HepG2 (cell line): Measurements from ENCODE around the gene QRSL1. TPM values are rescaled to one million over a fixed set of nuclear protein-coding genes. Genes with fewer than 3 reads are reported as not detected.

Experiments used
- ARNTL ChIP-seq: sonication (generic); formaldehyde crosslinking; IDR thresholded peaks from 2 replicates; pipeline ENCODE4 v1.4.0; 2020; ENCODE audit warnings: mild to moderate bottlenecking, missing genetic modification reagents
- HMGXB4 ChIP-seq, 2 experiments: sonication (generic) in 1 of 2; formaldehyde crosslinking in 1 of 2; IDR thresholded peaks; 2 replicates each; pipeline versions ENCODE4 v1.4.0 to v1.6.1; 2018 to 2020; ENCODE audit warnings: missing genetic modification reagents in 2 of 2, borderline replicate concordance in 1 of 2, low read depth in 1 of 2, mild to moderate bottlenecking in 1 of 2, missing biosample characterization in 1 of 2
- HOXA3 ChIP-seq: sonication (generic); formaldehyde crosslinking; IDR thresholded peaks from 2 replicates; pipeline ENCODE4 v1.5.0; 2020; ENCODE audit warnings: missing genetic modification reagents
- JUND ChIP-seq: sonication (generic); formaldehyde crosslinking; IDR thresholded peaks from 2 replicates; pipeline ENCODE4 v1.8.0; 2022; ENCODE audit warnings: mild to moderate bottlenecking, missing genetic modification reagents
- MAF1 ChIP-seq: sonication (generic); formaldehyde crosslinking; IDR thresholded peaks from 2 replicates; pipeline ENCODE4 v1.5.0; 2020; ENCODE audit warnings: missing genetic modification reagents, borderline replicate concordance
- MYC ChIP-seq: sonication (generic); formaldehyde crosslinking; IDR thresholded peaks from 2 replicates; pipeline ENCODE4 v1.9.0; 2021; ENCODE audit warnings: missing genetic modification reagents, borderline replicate concordance
- PHF20 ChIP-seq: sonication (generic); formaldehyde crosslinking; IDR thresholded peaks from 2 replicates; pipeline ENCODE4 v1.5.0; 2020; ENCODE audit warnings: mild to moderate bottlenecking, missing genetic modification reagents
- RFXANK ChIP-seq: IDR thresholded peaks from 2 replicates; pipeline ENCODE4 v1.6.1; 2016
- RFXAP ChIP-seq: sonication (generic); formaldehyde crosslinking; IDR thresholded peaks from 2 replicates; pipeline ENCODE4 v1.4.0; 2020; ENCODE audit warnings: missing genetic modification reagents, borderline replicate concordance
- SP1 ChIP-seq, 2 experiments: fragments of 450-650 bp in 1 of 2; sonication (generic) in 1 of 2; formaldehyde crosslinking in 1 of 2; IDR thresholded peaks; 2 replicates each; pipeline versions ENCODE4 v1.4.0 to v1.6.1; 2016 to 2020; ENCODE audit warnings: missing genetic modification reagents in 1 of 2
- THRA ChIP-seq: sonication (generic); formaldehyde crosslinking; IDR thresholded peaks from 2 replicates; pipeline ENCODE4 v1.4.0; 2020; ENCODE audit warnings: missing genetic modification reagents, borderline replicate concordance
- YEATS2 ChIP-seq: sonication (generic); formaldehyde crosslinking; IDR thresholded peaks from 2 replicates; pipeline ENCODE4 v1.4.0; 2020; ENCODE audit warnings: missing genetic modification reagents, borderline replicate concordance
- ZNF263 ChIP-seq: sonication (generic); formaldehyde crosslinking; IDR thresholded peaks from 2 replicates; pipeline ENCODE4 v1.4.0; 2020; ENCODE audit warnings: missing genetic modification reagents
- ZNF317 ChIP-seq: sonication (generic); formaldehyde crosslinking; IDR thresholded peaks from 2 replicates; pipeline ENCODE4 v1.5.0; 2020; ENCODE audit warnings: mild to moderate bottlenecking, missing genetic modification reagents
- ZNF619 ChIP-seq: sonication (generic); formaldehyde crosslinking; IDR thresholded peaks from 2 replicates; pipeline ENCODE4 v1.4.0; 2020; ENCODE audit warnings: mild to moderate bottlenecking, missing genetic modification reagents
- ZNF7 ChIP-seq: IDR thresholded peaks from 2 replicates; pipeline ENCODE4 v1.6.1; 2016; ENCODE audit warnings: missing biosample characterization, missing genetic modification reagents
- ZNF768 ChIP-seq: sonication (generic); formaldehyde crosslinking; IDR thresholded peaks from 2 replicates; pipeline ENCODE4 v1.4.0; 2020; ENCODE audit warnings: missing genetic modification reagents
- ZSCAN20 ChIP-seq: sonication (generic); formaldehyde crosslinking; IDR thresholded peaks from 2 replicates; pipeline ENCODE4 v1.4.0; 2020; ENCODE audit warnings: missing genetic modification reagents, mild to moderate bottlenecking, borderline replicate concordance
- polyA plus RNA-seq, 8 experiments: library from polyadenylated mRNA; depleted of rRNA in 3 of 8; stranded (reverse) in 7 of 8; unstranded in 1 of 8; fragments of >200 nt; fragmentation: Illumina TruSeq in 4 of 8; extraction: Trizol in 4 of 8; gene quantifications; 2 replicates each; pipeline versions ENCODE4 v1.2.1 to v1.2.3, GENCODE V29; 2011 to 2016; ENCODE audit warnings: low read depth in 4 of 8, missing spikeins in 1 of 8, mixed read lengths in 1 of 8; ENCODE audit not compliant: insufficient read depth in 1 of 8
- total RNA-seq, 5 experiments: library from RNA; depleted of rRNA; stranded (reverse); fragments of >200 nt; fragmentation: Illumina TruSeq; extraction: Trizol; gene quantifications; 2 replicates each; pipeline ENCODE4 v1.2.3, GENCODE V29; 2016; ENCODE audit warnings: low read depth in 1 of 5
- TF ChIP-seq, protein P1 (sequence below): sonication (generic); formaldehyde crosslinking; IDR thresholded peaks from 2 replicates; pipeline ENCODE4 v1.5.1; 2020; ENCODE audit warnings: mild to moderate bottlenecking, moderate library complexity, missing genetic modification reagents
- TF ChIP-seq, protein P2 (sequence below): IDR thresholded peaks from 2 replicates; pipeline ENCODE4 v1.4.0; 2020; ENCODE audit warnings: mild to moderate bottlenecking, missing genetic modification reagents

The QRSL1 gene
- total and polyA plus RNA-seq, 2 of the 13 experiments (the other 11 are each of a cell fraction or from before 2014, with no cell fraction given) = 8.2 to 22.3 TPM

GRCh38 chr6:106629103-106629858, at the start of gene QRSL1, which contains the start of gene RTN4IP1 (continued):
- TF ChIP-seq RFXAP (CRISPR knock-in tag) = peak; percentile 68
- peak; percentile 57; the same call in 1 of the 2 replicates for TF ChIP-seq RFXANK (CRISPR knock-in tag)
- peak; percentile 77; the same call in 1 of the 2 replicates for TF ChIP-seq MYC (CRISPR knock-in tag)
- peak; percentile 75; the same call in 1 of the 2 replicates for TF ChIP-seq MAF1 (CRISPR knock-in tag)
- TF ChIP-seq YEATS2 (CRISPR knock-in tag) = peak; percentile 66; the same call in 1 of the 2 replicates
- peak; percentile 41; the same call in 1 of the 2 replicates for TF ChIP-seq ZNF768
- peak; percentile 94 for TF ChIP-seq PHF20
- no peak for TF ChIP-seq ZNF619 (CRISPR knock-in tag)
- TF ChIP-seq, protein P1, sequence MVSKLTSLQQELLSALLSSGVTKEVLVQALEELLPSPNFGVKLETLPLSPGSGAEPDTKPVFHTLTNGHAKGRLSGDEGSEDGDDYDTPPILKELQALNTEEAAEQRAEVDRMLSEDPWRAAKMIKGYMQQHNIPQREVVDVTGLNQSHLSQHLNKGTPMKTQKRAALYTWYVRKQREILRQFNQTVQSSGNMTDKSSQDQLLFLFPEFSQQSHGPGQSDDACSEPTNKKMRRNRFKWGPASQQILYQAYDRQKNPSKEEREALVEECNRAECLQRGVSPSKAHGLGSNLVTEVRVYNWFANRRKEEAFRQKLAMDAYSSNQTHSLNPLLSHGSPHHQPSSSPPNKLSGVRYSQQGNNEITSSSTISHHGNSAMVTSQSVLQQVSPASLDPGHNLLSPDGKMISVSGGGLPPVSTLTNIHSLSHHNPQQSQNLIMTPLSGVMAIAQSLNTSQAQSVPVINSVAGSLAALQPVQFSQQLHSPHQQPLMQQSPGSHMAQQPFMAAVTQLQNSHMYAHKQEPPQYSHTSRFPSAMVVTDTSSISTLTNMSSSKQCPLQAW (CRISPR knock-in tag) = peak; percentile 53; the same call in 1 of the 2 replicates
- peak; percentile 31 to 80; a peak in 3 of 4 replicates for TF ChIP-seq HMGXB4 (CRISPR knock-in tag; IDR thresholded peaks at IDR 0.05; ENCODE audit: borderline replicate concordance in 1 of 2, low read depth in 1 of 2)
- TF ChIP-seq ARNTL (CRISPR knock-in tag) = no peak
- TF ChIP-seq ZNF317 = peak; percentile 37; the same call in 1 of the 2 replicates
- TF ChIP-seq ZNF263 (CRISPR knock-in tag) = no peak
- TF ChIP-seq HOXA3 = peak; percentile 67
- TF ChIP-seq SP1 (IDR thresholded peaks at IDR 0.05) = no peak
- TF ChIP-seq SP1 (CRISPR knock-in tag; IDR thresholded peaks at IDR 0.05) = no peak
- no peak for TF ChIP-seq ZNF7 (CRISPR knock-in tag)
- peak; percentile 9; the same call in 1 of the 2 replicates for TF ChIP-seq THRA (CRISPR knock-in tag)
- 0 out of 2 replicates have a peak, but pooled peaks have one; percentile 25 for TF ChIP-seq JUND (CRISPR knock-in tag)
- peak; percentile 87; the same call in 1 of the 2 replicates for TF ChIP-seq ZSCAN20 (CRISPR knock-in tag)
- TF ChIP-seq, protein P2, sequence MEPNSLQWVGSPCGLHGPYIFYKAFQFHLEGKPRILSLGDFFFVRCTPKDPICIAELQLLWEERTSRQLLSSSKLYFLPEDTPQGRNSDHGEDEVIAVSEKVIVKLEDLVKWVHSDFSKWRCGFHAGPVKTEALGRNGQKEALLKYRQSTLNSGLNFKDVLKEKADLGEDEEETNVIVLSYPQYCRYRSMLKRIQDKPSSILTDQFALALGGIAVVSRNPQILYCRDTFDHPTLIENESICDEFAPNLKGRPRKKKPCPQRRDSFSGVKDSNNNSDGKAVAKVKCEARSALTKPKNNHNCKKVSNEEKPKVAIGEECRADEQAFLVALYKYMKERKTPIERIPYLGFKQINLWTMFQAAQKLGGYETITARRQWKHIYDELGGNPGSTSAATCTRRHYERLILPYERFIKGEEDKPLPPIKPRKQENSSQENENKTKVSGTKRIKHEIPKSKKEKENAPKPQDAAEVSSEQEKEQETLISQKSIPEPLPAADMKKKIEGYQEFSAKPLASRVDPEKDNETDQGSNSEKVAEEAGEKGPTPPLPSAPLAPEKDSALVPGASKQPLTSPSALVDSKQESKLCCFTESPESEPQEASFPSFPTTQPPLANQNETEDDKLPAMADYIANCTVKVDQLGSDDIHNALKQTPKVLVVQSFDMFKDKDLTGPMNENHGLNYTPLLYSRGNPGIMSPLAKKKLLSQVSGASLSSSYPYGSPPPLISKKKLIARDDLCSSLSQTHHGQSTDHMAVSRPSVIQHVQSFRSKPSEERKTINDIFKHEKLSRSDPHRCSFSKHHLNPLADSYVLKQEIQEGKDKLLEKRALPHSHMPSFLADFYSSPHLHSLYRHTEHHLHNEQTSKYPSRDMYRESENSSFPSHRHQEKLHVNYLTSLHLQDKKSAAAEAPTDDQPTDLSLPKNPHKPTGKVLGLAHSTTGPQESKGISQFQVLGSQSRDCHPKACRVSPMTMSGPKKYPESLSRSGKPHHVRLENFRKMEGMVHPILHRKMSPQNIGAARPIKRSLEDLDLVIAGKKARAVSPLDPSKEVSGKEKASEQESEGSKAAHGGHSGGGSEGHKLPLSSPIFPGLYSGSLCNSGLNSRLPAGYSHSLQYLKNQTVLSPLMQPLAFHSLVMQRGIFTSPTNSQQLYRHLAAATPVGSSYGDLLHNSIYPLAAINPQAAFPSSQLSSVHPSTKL (CRISPR knock-in tag) = peak; percentile 7; the same call in 1 of the 2 replicates
